AG04450 (cell line): ENCODE measurements around the gene PNKD. TPM values are rescaled to one million over a fixed set of nuclear protein-coding genes. Genes with fewer than 3 reads are reported as not detected.

Experiments
- CTCF ChIA-PET: fragments of 300-600, 350-600 bp; formaldehyde crosslinking; extraction: SDS; loops from one replicate; lab custom pipeline; 2022; ENCODE audit warnings: antibody characterized with exemption, inconsistent platforms; lab: Charles Lee
- POLR2A ChIA-PET: fragments of 350-600 bp; formaldehyde crosslinking; extraction: SDS; loops from one replicate; lab custom pipeline; 2021; ENCODE audit warnings: antibody characterized with exemption, inconsistent platforms; lab: Yijun Ruan, JAX
- DNase-seq: peaks from one replicate; pipeline ENCODE4 v3.0.0-alpha.2; 2011; ENCODE audit warnings: low read depth, low spot score
- H3K27ac ChIP-seq: one replicate; pipeline ENCODE4 v1.5.1; 2012; ENCODE audit warnings: low read depth, low read length, control low read depth
- H3K27me3 ChIP-seq: one replicate; pipeline ENCODE4 v1.6.0; 2012; ENCODE audit warnings: low read length; ENCODE audit not compliant: control insufficient read depth, insufficient read depth
- H3K4me3 ChIP-seq: 2 replicates; pipeline ENCODE4 v1.5.1; 2011; ENCODE audit warnings: mild to moderate bottlenecking, low read depth, low read length, control low read depth
- H3K9me3 ChIP-seq: 2 replicates; pipeline ENCODE4 v1.5.1; 2012; ENCODE audit warnings: low read length; ENCODE audit not compliant: control insufficient read depth, insufficient read depth
- CTCF ChIP-seq: IDR thresholded peaks from 2 replicates; pipeline ENCODE4 v1.5.1; 2011; ENCODE audit warnings: low read depth, low read length, control low read depth, inconsistent platforms
- polyA plus RNA-seq: library from polyadenylated mRNA; depleted of rRNA; stranded (reverse); fragments of >200 nt; gene quantifications from 2 replicates; pipeline ENCODE4 v1.2.3, GENCODE V29; 2011

Gene PNKD
- polyA plus RNA-seq, 1 experiment = 32.1 TPM

- Histone ChIP-seq H3K4me3 (no peak overlapping the region), H3K27me3 (no peaks in the 10 kb centered on the region), H3K9me3 (no peaks in the 10 kb centered on the region), H3K27ac (no peak overlapping the region)
- no peak for TF ChIP-seq CTCF
- no peak for DNase-seq
- ChIA-PET POLR2A (interaction anchor here (0.9 kb wide), 1 partner anchor 98 kb away, joined by 3 read pairs; no protein-coding TSS in a partner anchor), CTCF (interaction anchor here (4.1 to 5.6 kb wide), 2 partner anchors 62 to 100 kb away, joined by 19 to 64 read pairs; partner anchors contain the start of gene CATIP)
Observed at GRCh38 chr2:218294430-218295022, 24.2 kb downstream of the PNKD start.

- POLR2A ChIA-PET = interaction anchor here (0.9 to 1.9 kb wide), 2 partner anchors 8 to 97 kb away, joined by 3 to 6 read pairs; no protein-coding TSS in a partner anchor
- no peak overlapping the region for H3K4me3 ChIP-seq
- CTCF ChIA-PET = interaction anchor here (0.6 to 4.1 kb wide), 3 partner anchors 62 to 101 kb away, joined by 4 to 19 read pairs (median 9); partner anchors contain the start of gene CATIP
- no peaks in the 10 kb centered on the region for H3K9me3 ChIP-seq
- no peak for TF ChIP-seq CTCF
- DNase-seq = no peak
- no peaks in the 10 kb centered on the region for H3K27me3 ChIP-seq
- H3K27ac ChIP-seq = no peak overlapping the region
Observed at GRCh38 chr2:218295029-218295428, 24.7 kb downstream of the PNKD start.

GRCh38 chr2:218296200-218296599 is 25.9 kb downstream of the PNKD start:
- no peaks in the 10 kb centered on the region for H3K27me3 ChIP-seq
- no peak for TF ChIP-seq CTCF
- no peak overlapping the region for H3K4me3 ChIP-seq
- CTCF ChIA-PET = interaction anchor here (0.6 to 4.1 kb wide), 4 partner anchors 27 to 100 kb away, joined by 5 to 19 read pairs (median 7); partner anchors contain the start of gene CATIP
- no peak overlapping the region for H3K27ac ChIP-seq
- POLR2A ChIA-PET = interaction anchor here (1.9 kb wide), 1 partner anchor 9 kb away, joined by 6 read pairs; no protein-coding TSS in a partner anchor
- DNase-seq = no peak
- H3K9me3 ChIP-seq = no peaks in the 10 kb centered on the region

GRCh38 chr2:218296847-218297246 is 26.5 kb downstream of the PNKD start:
- TF ChIP-seq CTCF = no peak
- Histone ChIP-seq H3K9me3 (no peaks in the 10 kb centered on the region), H3K27ac (no peak overlapping the region), H3K4me3 (no peak overlapping the region), H3K27me3 (no peaks in the 10 kb centered on the region)
- ChIA-PET CTCF (interaction anchor here (2.1 to 4.1 kb wide), 2 partner anchors 60 to 99 kb away, joined by 9 to 19 read pairs; partner anchors contain the start of gene CATIP), POLR2A (interaction anchor here (0.6 to 1.9 kb wide), 3 partner anchors 10 to 24 kb away, joined by 3 to 6 read pairs (median 4); no protein-coding TSS in a partner anchor)
- DNase-seq = no peak
